GM21447 (cell line): ENCODE results near the gene HBB.
"Not testable (repeated sequence)": the region's sequence is repeated elsewhere in the genome, so short reads cannot be mapped to it uniquely, and the experiment has no call there.

Experiments used
- ATAC-seq: cut with Tn5 transposase; IDR thresholded peaks from one replicate; pipeline ENCODE4 v1.9.1; 2021; ENCODE audit not compliant: unreplicated experiment

Gene HBB

DNA sequence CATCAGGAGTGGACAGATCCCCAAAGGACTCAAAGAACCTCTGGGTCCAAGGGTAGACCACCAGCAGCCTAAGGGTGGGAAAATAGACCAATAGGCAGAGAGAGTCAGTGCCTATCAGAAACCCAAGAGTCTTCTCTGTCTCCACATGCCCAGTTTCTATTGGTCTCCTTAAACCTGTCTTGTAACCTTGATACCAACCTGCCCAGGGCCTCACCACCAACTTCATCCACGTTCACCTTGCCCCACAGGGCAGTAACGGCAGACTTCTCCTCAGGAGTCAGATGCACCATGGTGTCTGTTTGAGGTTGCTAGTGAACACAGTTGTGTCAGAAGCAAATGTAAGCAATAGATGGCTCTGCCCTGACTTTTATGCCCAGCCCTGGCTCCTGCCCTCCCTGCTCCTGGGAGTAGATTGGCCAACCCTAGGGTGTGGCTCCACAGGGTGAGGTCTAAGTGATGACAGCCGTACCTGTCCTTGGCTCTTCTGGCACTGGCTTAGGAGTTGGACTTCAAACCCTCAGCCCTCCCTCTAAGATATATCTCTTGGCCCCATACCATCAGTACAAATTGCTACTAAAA lies at the start of gene HBB:
HBB (minus strand) TSS at position 340 of the 579 bp plus-strand sequence; CDS start at position 290, 50 bp downstream.
- no peak for ATAC-seq

DNA sequence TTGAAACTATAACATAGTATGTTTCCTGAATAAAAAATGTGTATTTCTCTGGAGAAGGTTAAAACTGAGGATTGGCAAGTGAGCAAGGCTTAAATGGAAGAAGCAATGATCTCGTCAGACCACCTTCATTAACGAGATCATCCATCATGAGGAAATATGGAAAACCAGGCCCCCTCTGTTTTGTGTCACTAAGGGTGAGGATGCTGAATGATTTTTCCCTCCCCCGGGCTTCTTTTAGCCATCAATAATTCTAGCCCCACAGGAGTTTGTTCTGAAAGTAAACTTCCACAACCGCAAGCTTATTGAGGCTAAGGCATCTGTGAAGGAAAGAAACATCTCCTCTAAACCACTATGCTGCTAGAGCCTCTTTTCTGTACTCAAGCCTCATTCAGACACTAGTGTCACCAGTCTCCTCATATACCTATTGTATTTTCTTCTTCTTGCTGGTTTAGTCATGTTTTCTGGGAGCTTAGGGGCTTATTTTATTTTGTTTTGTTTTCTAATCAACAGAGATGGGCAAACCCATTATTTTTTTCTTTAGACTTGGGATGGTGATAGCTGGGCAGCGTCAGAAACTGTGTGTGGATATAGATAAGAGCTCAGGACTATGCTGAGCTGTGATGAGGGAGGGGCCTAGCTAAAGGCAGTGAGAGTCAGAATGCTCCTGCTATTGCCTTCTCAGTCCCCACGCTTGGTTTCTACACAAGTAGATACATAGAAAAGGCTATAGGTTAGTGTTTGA lies 48.7 kb upstream of the HBB start:
- no peak for ATAC-seq

DNA sequence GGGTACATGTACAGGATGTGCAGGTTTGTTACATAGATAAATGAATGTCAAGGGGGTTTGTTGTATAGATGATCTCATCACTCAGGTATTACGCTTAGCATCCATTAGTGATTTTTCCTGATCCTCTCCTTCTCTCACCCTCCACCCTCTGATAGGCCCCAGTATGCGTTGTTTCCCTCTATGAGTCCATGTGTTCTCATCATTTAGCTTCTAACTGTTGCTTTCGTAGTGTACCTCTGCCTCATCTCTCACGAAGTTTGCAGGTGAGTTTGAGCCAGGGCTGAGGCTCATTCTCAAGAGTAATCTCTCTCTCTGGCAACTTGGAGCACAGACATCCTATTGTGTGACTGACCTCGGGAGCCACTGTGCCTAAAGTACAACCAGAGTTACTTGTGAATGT lies 47.5 kb upstream of the HBB start:
- ATAC-seq: no peak

DNA sequence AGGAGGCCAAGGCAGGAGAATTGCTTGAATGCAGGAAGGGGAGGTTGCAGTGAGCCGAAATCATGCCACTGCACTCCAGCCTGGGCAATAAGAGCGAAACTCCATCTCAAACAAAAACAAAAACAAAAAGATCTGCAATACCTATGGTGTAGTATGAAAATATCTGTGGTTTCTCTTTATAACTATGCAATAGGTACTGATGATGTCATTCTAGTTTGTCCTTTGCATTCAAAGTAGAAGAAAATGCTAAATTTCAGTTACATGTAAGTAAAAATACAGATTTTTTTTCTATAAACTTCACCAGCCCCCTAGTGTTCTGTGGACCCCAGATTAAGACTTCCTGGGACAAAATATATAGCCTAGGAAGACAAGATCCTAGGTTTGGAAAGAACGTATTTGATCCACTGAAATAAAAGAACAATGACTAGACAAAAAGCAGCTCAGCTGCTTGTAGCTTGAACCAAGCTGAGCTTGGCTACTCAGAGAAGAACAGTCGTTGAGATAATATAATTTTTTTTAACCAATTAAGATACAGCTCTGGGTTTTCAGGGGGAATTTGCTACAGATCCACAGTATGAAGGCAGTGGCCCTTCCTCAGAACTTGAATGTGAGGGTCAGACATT lies 45.6 kb upstream of the HBB start:
- ATAC-seq: no peak

DNA sequence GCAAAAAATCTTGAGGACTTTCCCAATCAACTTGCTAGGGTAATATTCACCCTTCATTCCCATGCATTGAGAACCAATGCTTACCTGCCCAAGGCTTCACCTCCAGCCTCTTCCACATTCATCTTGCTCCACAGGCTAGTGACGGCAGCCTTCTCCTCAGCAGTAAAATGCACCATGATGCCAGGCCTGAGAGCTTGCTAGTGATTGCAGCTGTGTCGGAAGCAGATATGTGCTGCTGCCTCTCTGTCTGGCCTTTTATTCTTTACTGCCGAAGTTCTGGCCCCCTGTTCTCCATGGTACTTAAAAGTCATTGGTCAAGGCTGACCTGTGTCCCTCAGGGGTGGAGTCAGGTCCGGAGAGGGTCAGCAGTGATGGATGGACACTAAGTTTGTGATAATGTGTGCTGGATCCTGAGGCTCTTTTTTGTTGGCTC lies 42.9 kb upstream of the HBB start, which contains the start of gene HBE1:
HBE1 (minus strand) TSS at position 231 of the 433 bp plus-strand sequence; CDS start at position 176, 55 bp downstream.
- no peak for ATAC-seq

DNA sequence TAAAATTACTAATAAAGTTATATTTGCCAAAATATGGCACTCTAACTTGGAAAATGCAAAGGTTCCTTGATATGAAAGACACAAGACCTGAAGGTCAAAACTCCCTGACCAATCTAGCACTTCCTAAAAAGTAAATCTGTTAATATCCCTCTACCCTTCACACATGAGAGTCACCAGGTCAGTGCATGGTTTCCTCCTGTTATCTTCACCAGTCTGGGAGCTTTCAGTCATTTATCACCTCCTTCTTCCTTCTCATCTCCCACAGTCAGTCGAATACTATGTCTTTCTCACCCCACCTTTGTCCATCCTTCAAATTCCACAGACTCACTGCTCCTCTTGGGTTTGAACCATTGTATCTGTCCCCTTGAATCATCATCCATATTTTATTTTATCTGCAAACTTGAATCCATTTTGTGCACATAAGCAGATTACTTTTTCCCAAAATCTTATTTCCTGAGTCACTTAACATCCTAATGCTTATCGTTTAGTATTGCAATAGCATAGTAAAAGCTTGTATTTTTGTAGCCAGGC lies 40.2 kb upstream of the HBB start:
- ATAC-seq: no peak

DNA sequence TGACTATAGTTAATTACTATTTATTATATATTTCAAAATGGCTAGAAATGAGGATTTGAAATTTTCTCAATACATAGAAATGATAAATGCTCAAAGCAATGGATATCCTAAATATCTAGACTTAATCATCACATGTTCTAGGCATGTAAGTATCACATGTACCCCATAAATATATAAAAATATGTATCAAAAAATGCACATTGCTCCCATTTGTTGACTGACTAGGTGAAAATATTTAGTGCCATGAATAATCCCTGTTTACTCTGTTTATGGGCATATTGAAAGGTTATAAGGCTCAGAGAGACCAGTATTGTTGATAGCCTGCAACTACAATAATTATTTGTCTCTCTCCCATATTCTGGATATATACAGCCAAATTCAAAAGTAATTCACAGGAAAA lies 39.7 kb upstream of the HBB start:
- ATAC-seq: no peak

DNA sequence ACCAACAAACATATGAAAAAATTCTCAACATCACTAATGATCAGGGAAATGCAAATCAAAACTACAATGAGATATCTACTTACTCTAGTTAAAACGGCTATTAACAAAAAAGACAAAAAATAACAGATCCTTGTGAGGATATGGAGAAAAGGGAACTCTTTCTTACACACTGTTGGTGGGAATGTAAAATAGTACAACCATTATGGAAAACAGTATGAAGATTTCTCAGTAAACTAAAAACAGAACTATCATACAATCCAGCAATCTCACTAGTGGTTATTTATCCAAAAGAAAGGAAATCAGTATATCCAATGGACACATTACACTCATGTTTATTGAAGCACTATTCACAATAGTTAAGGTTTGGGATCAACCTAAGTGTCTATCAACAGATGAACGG lies 39.0 kb upstream of the HBB start:
- ATAC-seq: no peak

DNA sequence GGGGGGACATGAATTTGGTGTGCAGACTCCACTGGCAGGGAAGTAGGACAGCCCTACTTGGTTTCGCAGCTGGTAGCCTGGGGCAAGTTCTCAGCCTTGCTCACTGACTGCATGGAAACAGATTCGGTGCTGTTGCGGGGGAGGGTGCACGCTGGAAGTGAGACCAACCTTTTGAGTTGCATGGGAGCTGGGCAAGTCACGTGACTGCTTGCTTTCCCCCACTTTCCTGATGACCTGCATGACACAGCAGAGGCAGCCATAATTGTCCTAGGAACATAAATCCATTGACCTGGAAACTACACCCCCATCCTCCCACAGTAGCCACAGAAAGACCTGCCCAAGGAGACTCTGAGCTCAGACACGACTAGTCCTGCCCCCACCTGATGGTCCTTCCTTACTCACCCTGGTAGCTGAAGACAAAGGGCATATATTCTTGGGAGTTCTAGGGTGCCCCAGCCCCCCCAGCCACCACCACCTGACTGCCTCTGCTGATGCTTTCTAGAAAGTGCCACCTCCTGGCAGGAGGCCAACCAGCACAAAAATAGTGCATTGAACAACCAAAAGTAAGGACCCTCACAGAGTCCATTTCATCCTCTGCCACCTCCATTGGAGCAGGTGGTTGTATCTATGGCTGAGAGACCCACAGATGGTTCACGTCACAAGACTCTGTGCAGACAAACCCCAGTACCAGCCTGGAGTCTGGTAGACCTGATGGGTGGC lies 31.8 kb upstream of the HBB start:
- no peak for ATAC-seq

DNA sequence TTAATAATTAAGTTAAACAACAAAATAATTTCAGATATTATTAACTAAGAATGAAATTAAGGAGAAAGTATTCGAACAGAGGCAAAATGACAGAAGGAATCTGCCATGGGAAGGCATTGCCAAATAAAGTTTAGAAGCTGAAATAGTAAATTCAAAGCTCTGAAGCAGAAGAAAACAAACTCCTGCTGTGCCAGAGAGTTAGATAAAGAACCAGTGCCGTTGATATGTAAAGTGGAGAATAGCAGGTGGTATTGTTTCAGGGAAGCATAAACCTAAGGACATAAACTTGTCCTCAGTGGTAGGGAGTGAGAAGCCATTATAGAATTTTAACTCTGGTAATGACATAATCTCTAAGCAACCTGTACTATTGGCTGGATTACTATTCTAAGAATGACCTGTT lies 30.4 kb upstream of the HBB start:
- ATAC-seq: no peak

DNA sequence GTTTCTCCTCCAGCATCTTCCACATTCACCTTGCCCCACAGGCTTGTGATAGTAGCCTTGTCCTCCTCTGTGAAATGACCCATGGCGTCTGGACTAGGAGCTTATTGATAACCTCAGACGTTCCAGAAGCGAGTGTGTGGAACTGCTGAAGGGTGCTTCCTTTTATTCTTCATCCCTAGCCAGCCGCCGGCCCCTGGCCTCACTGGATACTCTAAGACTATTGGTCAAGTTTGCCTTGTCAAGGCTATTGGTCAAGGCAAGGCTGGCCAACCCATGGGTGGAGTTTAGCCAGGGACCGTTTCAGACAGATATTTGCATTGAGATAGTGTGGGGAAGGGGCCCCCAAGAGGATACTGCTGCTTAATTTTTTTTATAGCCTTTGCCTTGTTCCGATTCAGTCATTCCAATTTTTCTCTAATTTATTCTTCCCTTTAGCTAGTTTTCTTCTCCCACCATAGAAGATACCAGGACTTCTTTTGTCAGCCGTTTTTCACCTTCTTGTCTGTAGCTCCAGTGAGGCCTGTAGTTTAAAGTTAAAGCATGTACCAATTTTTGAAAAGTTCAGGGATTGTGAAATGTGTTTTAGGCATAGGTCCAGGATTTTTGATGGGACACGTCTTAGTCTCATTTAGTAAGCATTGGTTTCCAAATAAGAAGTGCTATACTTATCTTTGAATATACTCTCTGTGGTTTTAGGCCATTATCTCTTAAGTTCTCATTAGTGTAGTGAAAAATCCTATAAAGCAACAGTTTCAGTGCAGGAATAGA lies 28.0 kb upstream of the HBB start, which contains the start of gene HBG2:
HBG2 (minus strand) TSS at position 136 of the 768 bp plus-strand sequence; CDS start at position 83, 53 bp downstream.
- ATAC-seq: not testable (repeated sequence)

DNA sequence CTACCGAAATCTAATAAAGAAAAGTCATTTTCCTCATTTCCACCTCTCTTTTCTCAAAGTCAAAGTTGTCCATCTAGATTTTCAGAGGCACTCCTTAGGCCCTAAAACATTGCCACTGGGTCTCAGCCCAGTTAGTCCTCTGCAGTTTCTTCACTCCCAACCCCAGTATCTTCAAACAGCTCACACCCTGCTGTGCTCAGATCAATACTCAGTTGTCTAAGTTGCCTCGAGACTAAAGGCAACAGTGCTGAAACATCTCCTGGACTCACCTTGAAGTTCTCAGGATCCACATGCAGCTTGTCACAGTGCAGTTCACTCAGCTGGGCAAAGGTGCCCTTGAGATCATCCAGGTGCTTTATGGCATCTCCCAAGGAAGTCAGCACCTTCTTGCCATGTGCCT lies 27.2 kb upstream of the HBB start:
- ATAC-seq: not testable (repeated sequence)

DNA sequence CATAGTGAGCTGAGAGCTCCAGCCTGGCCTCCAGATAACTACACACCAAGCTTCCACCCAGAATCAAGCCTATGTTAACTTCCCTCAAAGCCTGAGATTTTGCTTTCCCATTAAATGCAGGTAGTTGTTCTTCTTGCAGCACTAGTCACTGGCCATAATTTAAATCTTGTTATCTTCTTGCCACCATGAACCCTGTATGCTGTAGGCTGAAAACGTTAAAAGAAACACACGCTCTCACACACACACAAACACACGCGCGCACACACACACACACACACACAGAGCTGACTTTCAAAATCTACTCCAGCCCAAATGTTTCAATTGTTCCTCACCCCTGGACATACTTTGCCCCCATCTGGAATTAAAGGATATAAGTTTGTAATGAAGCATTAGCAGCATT lies 26.6 kb upstream of the HBB start:
- not testable (repeated sequence) for ATAC-seq

DNA sequence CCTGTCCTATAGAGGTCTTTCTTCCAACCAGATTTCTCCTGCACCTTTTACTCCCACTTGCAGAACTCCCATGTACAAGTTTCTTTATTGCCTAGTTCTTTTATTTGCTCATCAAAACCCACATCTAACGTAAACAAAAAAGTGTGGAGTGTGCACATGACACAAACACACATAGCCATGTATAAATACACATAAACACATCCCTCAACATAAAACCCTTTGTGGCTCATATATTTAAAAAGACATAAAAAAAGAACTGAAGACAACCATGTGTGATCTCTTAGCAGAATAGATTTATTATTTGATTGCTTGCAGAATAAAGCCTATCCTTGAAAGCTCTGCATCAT lies 26.0 kb upstream of the HBB start:
- ATAC-seq: no peak

DNA sequence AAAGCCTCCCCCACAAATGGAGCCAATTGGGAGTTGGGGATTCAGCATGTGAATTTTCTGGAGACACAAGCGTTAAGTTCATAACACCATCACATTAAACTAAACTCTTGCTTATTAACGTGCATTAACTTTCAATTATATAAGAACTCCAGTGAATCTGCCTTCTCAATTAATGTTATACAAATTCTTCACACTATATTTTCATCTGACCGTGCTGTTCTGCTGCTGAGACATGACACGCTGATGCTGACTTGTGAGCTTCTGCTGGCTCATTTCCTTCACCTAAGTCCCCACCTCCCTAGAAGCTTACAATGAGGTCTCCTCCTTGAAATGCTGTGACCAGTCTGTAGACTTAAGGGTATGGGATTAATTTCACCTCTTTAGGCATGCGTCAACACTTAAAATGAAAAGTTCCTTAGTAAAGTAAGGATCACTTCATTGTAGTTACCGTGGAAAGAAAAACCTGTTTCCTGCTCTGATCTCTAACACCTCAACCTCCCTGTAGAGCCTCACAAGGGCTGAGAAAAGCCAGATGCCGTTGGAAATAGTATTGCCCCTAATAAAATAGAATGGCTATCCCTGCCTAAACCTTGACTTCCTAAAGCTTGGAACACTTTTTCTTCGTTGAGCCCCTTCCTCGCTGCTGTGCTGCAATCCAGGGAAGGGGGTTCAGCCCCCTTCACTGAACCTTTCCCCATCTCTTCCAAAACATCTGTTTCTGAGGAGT lies 25.5 kb upstream of the HBB start:
- no peak for ATAC-seq

DNA sequence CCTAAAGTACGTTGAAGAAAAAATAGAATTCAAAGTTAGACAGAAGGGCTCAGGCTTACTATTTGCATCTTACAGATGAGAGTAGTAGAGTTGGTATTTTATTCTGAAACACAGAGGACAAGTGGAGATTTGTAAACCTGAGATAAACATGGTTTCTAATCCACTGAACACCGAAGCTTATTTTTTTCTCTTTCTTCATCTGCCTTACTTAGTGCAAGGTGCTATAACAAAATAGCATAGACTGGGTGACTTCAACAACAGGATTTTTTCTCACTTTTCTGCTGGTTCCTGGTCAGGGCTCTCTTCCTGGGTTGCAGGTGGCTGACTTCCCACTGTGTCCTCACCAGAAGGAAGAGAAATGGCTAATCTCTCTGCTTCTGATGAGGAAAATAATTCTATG lies 24.9 kb upstream of the HBB start:
- ATAC-seq: no peak

DNA sequence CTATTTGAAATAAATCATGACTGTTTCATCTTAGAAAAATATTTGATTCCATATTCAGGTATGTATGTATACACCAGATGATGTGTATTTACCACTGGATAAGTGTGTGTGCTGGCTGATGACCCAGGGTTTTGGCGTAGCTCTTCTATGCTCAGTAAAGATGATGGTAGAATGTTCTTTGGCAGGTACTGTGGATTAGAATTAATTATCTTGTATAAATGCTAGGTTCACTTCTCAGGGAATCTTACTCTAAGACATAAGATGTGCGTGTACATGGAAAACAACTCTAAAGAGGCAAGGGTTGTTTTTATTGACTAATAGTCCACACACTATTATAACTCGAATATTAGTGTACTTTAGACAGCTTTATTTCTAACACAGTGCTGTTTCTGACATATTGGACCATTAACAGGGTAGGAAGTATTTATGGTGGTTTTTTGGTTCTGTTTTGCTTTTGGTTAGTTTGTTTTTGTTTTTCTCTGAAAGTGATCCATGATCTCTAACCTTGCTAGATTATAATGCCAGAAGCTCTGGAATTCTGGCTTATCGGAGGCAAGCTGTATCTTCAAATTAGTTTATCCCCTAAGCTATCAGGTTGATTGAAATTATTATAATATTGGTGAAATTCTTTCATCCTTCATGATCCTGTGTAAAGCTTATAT lies 23.8 kb upstream of the HBB start:
- no peak for ATAC-seq

DNA sequence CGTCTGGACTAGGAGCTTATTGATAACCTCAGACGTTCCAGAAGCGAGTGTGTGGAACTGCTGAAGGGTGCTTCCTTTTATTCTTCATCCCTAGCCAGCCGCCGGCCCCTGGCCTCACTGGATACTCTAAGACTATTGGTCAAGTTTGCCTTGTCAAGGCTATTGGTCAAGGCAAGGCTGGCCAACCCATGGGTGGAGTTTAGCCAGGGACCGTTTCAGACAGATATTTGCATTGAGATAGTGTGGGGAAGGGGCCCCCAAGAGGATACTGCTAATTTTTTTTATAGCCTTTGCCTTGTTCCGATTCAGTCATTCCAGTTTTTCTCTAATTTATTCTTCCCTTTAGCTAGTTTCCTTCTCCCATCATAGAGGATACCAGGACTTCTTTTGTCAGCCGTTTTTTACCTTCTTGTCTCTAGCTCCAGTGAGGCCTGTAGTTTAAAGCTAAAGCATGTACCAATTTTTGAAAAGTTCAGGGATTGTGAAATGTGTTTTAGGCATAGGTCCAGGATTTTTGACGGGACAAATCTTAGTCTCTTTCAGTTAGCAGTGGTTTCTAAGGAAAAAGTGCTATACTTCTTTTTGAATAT lies 23.0 kb upstream of the HBB start, which contains the start of gene HBG1:
HBG1 (minus strand) TSS at position 51 of the 590 bp plus-strand sequence. CDS start 53 bp downstream, outside the sequence.
- not testable (repeated sequence) for ATAC-seq

DNA sequence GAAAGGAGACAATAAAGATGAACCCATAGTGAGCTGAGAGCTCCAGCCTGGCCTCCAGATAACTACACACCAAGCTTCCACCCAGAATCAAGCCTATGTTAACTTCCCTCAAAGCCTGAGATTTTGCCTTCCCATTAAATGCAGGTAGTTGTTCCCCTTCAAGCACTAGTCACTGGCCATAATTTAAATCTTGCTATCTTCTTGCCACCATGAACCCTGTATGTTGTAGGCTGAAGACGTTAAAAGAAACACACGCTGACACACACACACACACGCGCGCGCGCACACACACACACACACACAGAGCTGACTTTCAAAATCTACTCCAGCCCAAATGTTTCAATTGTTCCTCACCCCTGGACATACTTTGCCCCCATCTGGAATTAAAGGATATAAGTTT lies 21.6 kb upstream of the HBB start:
- ATAC-seq: not testable (repeated sequence)
